ENCODE data around the gene MAN2A2.
"Not testable (repeated sequence)": the region's sequence is repeated elsewhere in the genome, so short reads cannot be mapped to it uniquely, and the experiment has no call there.

MAN2A2 gene

DNA sequence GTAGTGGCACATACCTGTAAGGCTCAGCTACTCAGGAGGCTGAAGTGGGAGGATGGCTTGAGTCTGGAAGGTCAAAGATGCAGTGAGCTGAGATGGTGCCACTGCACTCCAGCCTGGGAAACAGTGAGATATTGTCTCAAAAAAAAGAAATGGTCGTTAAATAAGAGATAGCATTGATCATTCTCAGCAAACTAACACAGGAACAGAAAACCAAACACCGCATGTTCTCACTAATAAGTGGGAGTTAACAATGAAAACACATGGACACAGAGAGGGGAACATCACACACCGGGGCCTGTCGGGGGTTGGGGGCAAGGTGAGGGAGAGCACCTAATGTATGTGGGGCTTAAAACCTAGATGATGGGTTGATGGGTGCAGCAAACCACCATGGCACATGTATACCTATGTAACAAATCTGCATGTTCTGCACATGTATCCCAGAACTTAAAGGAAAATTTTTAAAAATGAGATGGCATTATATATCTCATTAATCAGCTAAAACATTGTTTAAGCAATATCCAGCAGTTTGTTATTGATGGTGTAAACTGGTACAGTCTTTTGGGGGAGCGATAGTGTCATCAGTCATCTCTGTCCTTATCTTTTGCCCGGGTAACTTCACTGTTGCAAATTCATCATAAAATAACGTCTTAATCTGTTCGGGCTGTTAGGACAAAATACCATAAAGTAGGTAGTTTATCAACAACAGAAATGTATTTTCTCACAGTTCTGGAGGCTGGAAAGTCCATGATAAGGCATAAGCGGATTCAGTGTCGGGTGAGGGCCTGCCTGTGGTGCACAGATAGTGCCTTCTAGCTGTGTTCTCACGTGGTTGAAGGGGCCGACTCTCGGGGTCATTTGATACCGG, 1.7 kb upstream of the MAN2A2 start:
- Mint-ChIP-seq H3K9me3 (no peaks in the 10 kb centered on the region), H3K27ac (peak overlapping the region; percentile 70), H3K27me3 (ENCODE audit: low read depth) (no peaks in the 10 kb centered on the region), H3K4me1 (ENCODE audit: low read depth) (peaks cover 41% of the 10 kb centered on the region), H3K36me3 (ENCODE audit: low read depth) (peaks cover 31% of the 10 kb centered on the region), H3K4me3 (peak overlapping the region; percentile 86)

DNA sequence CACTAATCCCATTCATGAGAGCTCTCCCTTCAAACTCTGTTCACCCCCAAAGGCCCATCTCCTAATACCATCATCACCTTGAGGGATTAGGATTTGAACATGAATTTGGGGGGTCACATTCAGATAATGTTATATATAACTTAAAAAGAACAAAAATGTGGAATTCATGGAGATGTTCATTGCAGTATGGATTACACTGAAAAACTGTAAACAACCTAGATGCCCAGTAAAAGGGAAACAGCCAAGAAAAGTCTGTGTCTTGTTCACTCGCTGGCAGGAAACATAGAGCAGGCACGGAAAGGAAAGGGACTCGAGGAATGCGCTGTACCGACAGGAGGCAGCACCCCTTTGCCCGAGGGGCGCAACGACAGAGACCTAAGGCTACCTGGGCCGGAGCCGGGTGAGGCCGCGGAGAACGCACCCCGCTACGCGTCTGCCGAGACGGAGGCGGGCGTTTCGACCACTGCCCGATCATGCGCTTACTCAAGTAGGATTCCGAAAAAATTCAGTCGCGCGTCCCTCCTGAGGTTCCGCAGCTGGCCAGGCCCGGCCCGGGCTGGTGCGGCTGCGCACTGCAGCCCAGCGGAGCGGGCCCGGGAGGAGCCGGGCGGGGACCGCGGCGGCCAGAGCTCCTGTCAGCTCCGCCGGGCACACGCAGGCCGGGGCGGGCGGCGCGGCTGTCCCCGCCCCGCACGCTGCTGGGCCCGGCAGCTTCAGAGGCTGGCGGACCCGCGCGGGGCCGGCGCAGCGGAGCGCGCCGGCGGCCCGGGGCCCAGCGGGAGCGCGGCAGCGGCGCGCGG, 862 bp upstream of the MAN2A2 start:
- H3K36me3 Mint-ChIP-seq (ENCODE audit: low read depth): peaks cover 30% of the 10 kb centered on the region
- peak overlapping the region; percentile 86 for H3K4me3 Mint-ChIP-seq
- peaks cover 39% of the 10 kb centered on the region for H3K4me1 Mint-ChIP-seq (ENCODE audit: low read depth)
- H3K27me3 Mint-ChIP-seq (ENCODE audit: low read depth): no peaks in the 10 kb centered on the region
- peak overlapping the region; percentile 70 for H3K27ac Mint-ChIP-seq
- H3K9me3 Mint-ChIP-seq: no peaks in the 10 kb centered on the region

DNA sequence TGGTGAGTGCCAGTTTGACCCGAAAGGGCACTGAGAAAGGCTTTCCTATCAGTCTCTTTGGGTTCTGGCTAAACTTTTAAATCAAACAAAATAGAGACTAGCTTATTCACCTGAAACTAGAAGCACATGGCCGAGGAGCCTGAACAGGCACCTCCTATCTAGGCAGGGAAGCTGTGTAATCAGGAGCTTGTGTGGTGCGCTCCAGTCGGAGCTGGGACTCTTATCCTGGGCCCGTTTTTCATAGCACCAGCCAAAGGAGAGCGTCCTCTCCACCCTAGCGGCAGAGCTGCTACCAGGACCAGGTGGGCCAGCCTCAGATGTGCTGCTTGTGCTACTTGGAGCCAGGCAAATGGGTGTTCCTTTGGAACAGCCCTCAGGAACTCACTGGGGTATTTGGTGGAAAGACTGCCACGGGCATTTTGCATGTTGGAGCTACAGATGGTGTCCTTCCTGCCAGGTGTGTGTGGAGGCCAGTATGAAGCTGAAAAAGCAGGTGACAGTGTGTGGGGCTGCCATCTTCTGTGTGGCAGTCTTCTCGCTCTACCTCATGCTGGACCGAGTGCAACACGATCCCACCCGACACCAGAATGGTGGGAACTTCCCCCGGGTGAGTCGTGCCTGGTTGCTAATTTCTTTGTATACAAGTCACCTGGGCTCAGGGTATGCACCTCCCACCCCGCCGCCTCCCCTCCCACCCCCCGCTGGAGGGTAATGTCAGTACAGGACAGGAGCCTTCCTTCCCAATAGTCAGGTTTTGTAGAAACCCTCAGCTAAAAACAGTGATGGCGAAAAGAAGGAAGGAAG, 833 bp downstream of the MAN2A2 start:
- no peaks in the 10 kb centered on the region for H3K27me3 Mint-ChIP-seq (ENCODE audit: low read depth)
- H3K4me3 Mint-ChIP-seq: peak overlapping the region; percentile 89
- H3K27ac Mint-ChIP-seq: peak overlapping the region; percentile 87
- H3K4me1 Mint-ChIP-seq (ENCODE audit: low read depth): peaks cover 39% of the 10 kb centered on the region
- H3K9me3 Mint-ChIP-seq: no peaks in the 10 kb centered on the region
- peaks cover 32% of the 10 kb centered on the region for H3K36me3 Mint-ChIP-seq (ENCODE audit: low read depth)

DNA sequence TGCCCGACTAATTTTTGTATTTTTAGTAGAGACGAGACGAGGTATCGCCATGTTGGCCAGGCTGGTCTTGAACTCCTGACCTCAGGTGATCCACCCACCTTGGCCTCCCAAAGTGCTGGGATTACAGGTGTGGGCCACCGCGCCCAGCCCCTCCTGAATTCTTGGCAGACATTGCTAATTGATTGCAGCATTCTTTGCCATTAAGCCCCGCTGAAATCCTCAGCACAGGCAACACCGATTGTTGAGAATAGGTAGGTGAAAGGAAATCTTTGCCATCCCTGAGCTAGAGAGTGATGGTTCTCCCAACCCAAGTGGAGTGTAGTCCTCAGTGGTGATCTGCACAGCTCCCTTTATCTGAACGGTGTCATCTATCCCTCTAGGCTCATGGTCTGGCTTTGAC, 1.6 kb downstream of the MAN2A2 start:
- peaks cover 36% of the 10 kb centered on the region for H3K4me1 Mint-ChIP-seq (ENCODE audit: low read depth)
- H3K27me3 Mint-ChIP-seq (ENCODE audit: low read depth): no peaks in the 10 kb centered on the region
- H3K4me3 Mint-ChIP-seq: peak overlapping the region; percentile 54
- H3K36me3 Mint-ChIP-seq (ENCODE audit: low read depth): peaks cover 33% of the 10 kb centered on the region
- H3K27ac Mint-ChIP-seq: no peak overlapping the region
- no peaks in the 10 kb centered on the region for H3K9me3 Mint-ChIP-seq

DNA sequence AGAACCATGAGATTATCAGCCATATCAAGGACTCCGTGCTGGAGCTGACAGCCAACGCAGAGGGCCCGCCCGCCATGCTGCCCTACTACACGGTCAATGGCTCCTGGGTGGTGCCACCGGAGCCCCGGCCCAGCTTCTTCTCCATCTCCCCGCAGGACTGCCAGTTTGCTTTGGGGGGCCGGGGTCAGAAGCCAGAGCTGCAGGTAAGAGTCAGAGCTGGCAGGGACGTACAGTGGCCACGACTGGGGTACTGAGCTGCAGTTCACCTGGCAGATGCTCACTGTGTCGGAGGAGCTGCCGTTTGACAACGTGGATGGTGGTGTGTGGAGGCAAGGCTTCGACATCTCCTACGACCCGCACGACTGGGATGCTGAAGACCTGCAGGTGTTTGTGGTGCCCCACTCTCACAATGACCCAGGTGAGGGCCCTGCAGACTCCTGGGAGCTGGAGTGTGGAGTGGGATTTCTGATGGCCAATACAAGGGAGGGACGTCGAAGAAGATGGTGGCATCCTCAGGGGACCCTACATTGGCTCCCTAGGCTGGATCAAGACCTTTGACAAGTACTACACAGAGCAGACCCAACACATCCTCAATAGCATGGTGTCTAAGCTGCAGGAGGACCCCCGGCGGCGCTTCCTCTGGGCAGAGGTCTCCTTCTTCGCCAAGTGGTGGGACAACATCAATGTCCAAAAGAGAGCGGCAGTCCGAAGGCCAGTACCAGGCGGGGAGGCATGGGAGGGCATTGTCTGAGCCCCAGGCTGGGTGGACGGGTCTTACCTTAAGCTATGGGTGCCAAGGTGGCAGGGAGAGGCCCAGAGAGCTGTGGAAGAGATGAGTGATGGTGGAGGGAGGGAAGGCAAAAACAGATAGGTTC, 2.4 kb downstream of the MAN2A2 start:
- Mint-ChIP-seq H3K27me3 (ENCODE audit: low read depth) (no peaks in the 10 kb centered on the region), H3K4me1 (ENCODE audit: low read depth) (peaks cover 34% of the 10 kb centered on the region), H3K9me3 (no peaks in the 10 kb centered on the region), H3K4me3 (peak overlapping the region; percentile 44), H3K36me3 (ENCODE audit: low read depth) (peaks cover 35% of the 10 kb centered on the region), H3K27ac (peak overlapping the region; percentile 62)

DNA sequence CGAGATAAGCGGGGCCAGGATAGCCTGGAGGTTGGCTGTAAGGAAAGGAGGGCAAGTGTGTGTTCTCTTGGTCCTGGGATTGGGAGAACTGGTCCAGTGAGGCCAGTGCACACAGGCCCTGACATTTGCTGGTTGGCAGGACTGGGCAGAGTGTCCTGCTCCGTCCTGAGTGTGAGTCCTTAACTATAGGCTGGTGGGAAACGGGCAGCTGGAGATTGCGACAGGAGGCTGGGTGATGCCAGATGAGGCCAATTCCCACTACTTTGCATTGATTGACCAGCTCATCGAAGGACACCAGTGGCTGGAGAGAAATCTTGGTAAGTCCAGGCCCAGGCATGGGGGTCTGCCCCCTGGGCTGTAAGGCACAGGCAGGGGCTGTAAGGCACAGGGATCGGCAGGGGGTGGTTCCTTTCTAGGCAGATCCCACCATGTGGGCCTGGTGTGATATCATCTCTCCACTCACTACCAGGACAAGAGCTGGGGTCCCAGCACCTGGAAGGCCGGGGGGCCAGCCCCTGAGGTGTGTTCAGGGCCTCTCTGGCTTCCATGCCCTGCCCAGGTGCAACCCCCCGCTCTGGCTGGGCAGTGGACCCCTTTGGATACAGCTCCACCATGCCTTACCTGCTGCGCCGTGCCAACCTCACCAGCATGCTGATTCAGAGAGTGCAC, 3.2 kb downstream of the MAN2A2 start:
- no peaks in the 10 kb centered on the region for H3K27me3 Mint-ChIP-seq (ENCODE audit: low read depth)
- H3K9me3 Mint-ChIP-seq: no peaks in the 10 kb centered on the region
- no peak overlapping the region for H3K4me3 Mint-ChIP-seq
- H3K27ac Mint-ChIP-seq: no peak overlapping the region
- peaks cover 37% of the 10 kb centered on the region for H3K36me3 Mint-ChIP-seq (ENCODE audit: low read depth)
- H3K4me1 Mint-ChIP-seq (ENCODE audit: low read depth): peaks cover 31% of the 10 kb centered on the region

DNA sequence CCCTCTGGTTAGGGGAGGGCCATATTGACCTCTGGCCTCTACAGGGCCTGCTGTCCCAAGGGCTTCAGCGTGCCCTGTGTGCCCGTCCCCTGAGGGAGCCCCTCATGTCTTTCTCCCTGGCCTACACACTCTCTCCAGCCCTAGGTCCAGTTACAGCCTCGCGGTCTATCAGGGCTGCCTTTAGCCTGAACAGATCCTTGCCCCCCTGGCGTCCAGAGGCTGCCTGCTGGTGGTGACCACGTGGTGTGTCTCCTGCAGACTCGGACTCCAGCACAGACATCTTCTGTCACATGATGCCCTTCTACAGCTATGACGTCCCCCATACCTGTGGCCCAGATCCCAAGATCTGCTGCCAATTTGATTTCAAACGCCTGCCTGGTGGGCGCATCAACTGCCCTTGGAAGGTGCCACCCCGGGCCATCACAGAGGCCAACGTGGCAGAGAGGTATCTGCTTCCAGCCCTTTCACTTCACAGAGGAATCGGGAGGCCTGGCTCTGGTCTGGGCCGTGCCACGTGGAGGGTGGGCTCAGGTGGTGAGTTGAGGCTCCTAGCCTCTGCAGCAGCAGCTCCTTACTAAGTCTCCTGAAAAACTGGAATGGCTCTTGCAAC, 4.1 kb downstream of the MAN2A2 start:
- no peak overlapping the region for H3K4me3 Mint-ChIP-seq
- peaks cover 22% of the 10 kb centered on the region for H3K4me1 Mint-ChIP-seq (ENCODE audit: low read depth)
- H3K36me3 Mint-ChIP-seq (ENCODE audit: low read depth): peaks cover 40% of the 10 kb centered on the region
- no peaks in the 10 kb centered on the region for H3K27me3 Mint-ChIP-seq (ENCODE audit: low read depth)
- H3K27ac Mint-ChIP-seq: no peak overlapping the region
- H3K9me3 Mint-ChIP-seq: no peaks in the 10 kb centered on the region

DNA sequence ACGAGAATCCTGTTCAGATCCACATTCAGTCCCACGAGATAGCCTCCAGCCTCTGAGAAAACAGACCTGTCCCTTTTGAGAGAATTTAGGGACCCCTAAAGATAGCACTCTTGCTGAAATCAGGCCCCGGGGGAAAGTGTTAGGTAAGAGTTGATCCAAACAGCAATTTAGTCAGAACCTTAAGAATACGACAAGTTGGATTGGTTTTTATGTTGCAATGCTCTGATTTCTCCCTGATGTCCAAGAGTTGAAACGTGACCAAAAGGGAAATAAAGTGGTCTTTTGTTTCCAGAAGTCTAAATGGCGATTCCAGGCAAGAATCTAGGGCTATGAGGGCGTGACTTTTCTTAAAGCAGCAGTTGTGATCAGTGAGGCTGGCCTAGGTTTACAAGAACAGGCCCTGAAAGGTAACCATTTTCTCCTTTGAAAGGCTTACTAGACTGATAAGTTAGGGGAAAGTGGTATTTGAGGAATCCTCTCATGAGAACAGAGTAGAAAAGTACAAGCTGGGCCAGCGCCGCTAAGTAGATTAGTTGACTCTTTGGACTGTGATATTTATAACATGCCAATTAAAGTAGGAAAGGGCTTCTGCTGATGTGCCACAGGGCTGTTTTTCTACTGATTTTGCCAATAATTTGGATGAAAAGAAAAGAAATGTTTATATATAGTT, 4.9 kb downstream of the MAN2A2 start:
- no peak overlapping the region for H3K27ac Mint-ChIP-seq
- peaks cover 43% of the 10 kb centered on the region for H3K36me3 Mint-ChIP-seq (ENCODE audit: low read depth)
- no peak overlapping the region for H3K4me3 Mint-ChIP-seq
- no peaks in the 10 kb centered on the region for H3K9me3 Mint-ChIP-seq
- peaks cover 22% of the 10 kb centered on the region for H3K4me1 Mint-ChIP-seq (ENCODE audit: low read depth)
- H3K27me3 Mint-ChIP-seq (ENCODE audit: low read depth): no peaks in the 10 kb centered on the region

DNA sequence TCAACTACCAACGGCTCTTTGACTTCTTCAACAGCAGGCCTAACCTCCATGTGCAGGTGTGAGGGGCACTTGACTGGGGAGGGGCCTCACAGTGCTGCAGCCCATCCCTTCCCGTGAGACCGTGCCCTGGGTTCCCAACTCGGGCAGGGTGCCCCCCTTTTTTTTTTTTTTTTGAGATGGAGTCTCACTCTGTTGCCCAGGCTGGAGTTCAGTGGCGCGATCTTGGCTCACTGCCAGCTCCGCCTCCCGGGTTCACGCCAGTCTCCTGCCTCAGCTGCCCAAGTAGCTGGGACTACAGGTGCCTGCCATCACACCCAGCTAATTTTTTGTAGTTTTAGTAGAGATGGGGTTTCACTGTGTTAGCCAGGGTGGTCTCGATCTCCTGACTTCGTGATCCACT, 6.3 kb downstream of the MAN2A2 start:
- H3K9me3 Mint-ChIP-seq; H3K4me3 Mint-ChIP-seq; H3K27ac Mint-ChIP-seq; H3K27me3 Mint-ChIP-seq (ENCODE audit: low read depth): not testable (repeated sequence)
- H3K36me3 Mint-ChIP-seq (ENCODE audit: low read depth): peaks cover 55% of the 10 kb centered on the region
- peaks cover 14% of the 10 kb centered on the region for H3K4me1 Mint-ChIP-seq (ENCODE audit: low read depth)

DNA sequence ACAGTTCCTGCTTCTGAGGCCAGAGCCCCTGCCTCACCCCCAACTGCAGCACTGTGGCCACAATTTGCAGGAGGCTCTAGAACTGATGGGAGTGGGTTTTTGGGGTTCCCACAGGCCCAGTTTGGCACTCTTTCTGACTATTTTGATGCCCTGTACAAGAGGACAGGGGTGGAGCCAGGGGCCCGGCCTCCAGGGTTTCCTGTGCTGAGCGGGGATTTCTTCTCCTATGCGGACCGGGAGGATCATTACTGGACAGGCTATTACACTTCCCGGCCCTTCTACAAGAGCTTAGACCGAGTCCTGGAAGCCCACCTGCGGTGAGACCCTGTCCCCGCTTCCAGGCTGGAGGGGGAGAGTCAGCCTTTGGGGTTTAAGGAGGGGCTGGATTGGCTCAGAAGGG, 6.9 kb downstream of the MAN2A2 start:
- no peaks in the 10 kb centered on the region for H3K27me3 Mint-ChIP-seq (ENCODE audit: low read depth)
- peaks cover 58% of the 10 kb centered on the region for H3K36me3 Mint-ChIP-seq (ENCODE audit: low read depth)
- H3K4me1 Mint-ChIP-seq (ENCODE audit: low read depth): peaks cover 14% of the 10 kb centered on the region
- H3K27ac Mint-ChIP-seq: no peak overlapping the region
- H3K4me3 Mint-ChIP-seq: no peak overlapping the region
- H3K9me3 Mint-ChIP-seq: no peaks in the 10 kb centered on the region

DNA sequence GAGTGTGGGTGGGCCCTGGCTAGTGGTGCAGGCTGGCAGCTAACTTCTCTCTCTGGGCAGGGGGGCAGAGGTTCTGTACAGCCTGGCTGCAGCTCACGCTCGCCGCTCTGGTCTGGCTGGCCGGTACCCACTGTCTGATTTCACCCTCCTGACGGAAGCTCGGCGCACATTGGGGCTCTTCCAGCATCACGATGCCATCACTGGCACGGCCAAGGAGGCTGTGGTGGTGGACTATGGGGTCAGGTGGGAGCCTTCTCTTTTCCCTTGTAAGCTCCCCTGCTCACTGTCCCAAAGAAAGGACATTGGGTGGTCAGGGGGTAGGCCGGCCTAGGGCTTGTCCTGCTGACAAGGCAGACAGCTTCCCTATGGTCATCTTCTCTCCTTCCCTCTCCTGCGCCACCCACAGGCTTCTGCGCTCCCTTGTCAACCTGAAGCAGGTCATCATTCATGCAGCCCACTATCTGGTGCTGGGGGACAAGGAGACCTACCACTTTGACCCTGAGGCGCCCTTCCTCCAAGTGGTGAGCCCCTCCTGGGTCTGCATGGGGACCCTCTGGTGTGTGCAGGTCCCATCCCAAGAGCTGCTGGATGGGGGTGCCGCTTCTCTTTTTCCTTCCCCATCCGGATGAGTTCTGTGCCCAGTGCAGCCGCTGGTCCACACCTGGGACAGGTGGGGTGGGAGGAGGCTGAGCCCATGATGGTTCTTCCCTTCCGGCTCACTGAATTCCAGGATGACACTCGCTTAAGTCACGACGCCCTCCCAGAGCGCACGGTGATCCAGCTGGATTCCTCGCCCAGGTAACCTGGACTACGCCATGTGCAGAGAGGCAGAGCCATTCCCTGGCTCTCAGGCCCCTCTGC, 7.6 kb downstream of the MAN2A2 start:
- H3K36me3 Mint-ChIP-seq (ENCODE audit: low read depth): peaks cover 58% of the 10 kb centered on the region
- H3K9me3 Mint-ChIP-seq: no peaks in the 10 kb centered on the region
- H3K4me1 Mint-ChIP-seq (ENCODE audit: low read depth): peaks cover 9% of the 10 kb centered on the region
- H3K4me3 Mint-ChIP-seq: no peak overlapping the region
- H3K27me3 Mint-ChIP-seq (ENCODE audit: low read depth): no peaks in the 10 kb centered on the region
- no peak overlapping the region for H3K27ac Mint-ChIP-seq

DNA sequence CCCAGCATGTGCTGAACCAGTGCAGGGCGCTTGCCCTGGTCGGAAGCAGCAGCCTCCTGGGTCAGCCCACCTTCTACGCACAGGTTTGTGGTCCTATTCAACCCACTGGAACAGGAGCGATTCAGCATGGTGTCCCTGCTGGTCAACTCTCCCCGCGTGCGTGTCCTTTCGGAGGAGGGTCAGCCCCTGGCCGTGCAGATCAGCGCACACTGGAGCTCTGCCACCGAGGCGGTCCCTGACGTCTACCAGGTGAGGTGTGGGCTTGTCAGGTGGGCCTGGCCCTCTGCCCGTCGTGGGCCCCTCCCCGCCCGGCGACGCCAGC, 8.2 kb downstream of the MAN2A2 start:
- no peak overlapping the region for H3K4me3 Mint-ChIP-seq
- H3K9me3 Mint-ChIP-seq: no peaks in the 10 kb centered on the region
- peaks cover 53% of the 10 kb centered on the region for H3K36me3 Mint-ChIP-seq (ENCODE audit: low read depth)
- no peak overlapping the region for H3K27ac Mint-ChIP-seq
- H3K4me1 Mint-ChIP-seq (ENCODE audit: low read depth): peaks cover 4% of the 10 kb centered on the region
- H3K27me3 Mint-ChIP-seq (ENCODE audit: low read depth): no peaks in the 10 kb centered on the region
